Measurements from ENCODE around the gene CCSER1. TPM values are rescaled to one million over a fixed set of nuclear protein-coding genes. Genes with fewer than 3 reads are reported as not detected.

CCSER1 gene
- total and polyA plus RNA-seq, 2 experiments from 2014 or later = 2.9 to 3.4 TPM

DNA sequence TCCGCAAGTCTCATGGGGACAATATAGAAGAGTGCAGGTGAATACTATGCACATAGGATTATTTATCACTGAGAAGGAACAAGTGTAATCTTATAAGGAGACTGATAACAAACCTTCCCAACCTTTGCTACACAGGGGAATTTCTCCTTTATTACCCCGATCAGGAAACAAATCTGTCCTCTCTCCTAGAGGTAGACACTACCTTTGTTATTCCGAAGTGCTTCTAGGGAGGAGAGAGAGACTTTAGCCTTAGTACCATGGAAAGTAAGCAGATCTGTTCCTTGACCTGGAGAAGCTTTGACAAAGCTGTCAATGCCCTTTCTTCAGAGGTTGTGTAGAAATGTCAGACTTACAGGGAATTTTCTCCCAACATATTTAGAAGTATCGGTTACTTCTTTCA lies 475.5 kb downstream of the CCSER1 start (continued):
- TF ChIP-seq, protein P1, sequence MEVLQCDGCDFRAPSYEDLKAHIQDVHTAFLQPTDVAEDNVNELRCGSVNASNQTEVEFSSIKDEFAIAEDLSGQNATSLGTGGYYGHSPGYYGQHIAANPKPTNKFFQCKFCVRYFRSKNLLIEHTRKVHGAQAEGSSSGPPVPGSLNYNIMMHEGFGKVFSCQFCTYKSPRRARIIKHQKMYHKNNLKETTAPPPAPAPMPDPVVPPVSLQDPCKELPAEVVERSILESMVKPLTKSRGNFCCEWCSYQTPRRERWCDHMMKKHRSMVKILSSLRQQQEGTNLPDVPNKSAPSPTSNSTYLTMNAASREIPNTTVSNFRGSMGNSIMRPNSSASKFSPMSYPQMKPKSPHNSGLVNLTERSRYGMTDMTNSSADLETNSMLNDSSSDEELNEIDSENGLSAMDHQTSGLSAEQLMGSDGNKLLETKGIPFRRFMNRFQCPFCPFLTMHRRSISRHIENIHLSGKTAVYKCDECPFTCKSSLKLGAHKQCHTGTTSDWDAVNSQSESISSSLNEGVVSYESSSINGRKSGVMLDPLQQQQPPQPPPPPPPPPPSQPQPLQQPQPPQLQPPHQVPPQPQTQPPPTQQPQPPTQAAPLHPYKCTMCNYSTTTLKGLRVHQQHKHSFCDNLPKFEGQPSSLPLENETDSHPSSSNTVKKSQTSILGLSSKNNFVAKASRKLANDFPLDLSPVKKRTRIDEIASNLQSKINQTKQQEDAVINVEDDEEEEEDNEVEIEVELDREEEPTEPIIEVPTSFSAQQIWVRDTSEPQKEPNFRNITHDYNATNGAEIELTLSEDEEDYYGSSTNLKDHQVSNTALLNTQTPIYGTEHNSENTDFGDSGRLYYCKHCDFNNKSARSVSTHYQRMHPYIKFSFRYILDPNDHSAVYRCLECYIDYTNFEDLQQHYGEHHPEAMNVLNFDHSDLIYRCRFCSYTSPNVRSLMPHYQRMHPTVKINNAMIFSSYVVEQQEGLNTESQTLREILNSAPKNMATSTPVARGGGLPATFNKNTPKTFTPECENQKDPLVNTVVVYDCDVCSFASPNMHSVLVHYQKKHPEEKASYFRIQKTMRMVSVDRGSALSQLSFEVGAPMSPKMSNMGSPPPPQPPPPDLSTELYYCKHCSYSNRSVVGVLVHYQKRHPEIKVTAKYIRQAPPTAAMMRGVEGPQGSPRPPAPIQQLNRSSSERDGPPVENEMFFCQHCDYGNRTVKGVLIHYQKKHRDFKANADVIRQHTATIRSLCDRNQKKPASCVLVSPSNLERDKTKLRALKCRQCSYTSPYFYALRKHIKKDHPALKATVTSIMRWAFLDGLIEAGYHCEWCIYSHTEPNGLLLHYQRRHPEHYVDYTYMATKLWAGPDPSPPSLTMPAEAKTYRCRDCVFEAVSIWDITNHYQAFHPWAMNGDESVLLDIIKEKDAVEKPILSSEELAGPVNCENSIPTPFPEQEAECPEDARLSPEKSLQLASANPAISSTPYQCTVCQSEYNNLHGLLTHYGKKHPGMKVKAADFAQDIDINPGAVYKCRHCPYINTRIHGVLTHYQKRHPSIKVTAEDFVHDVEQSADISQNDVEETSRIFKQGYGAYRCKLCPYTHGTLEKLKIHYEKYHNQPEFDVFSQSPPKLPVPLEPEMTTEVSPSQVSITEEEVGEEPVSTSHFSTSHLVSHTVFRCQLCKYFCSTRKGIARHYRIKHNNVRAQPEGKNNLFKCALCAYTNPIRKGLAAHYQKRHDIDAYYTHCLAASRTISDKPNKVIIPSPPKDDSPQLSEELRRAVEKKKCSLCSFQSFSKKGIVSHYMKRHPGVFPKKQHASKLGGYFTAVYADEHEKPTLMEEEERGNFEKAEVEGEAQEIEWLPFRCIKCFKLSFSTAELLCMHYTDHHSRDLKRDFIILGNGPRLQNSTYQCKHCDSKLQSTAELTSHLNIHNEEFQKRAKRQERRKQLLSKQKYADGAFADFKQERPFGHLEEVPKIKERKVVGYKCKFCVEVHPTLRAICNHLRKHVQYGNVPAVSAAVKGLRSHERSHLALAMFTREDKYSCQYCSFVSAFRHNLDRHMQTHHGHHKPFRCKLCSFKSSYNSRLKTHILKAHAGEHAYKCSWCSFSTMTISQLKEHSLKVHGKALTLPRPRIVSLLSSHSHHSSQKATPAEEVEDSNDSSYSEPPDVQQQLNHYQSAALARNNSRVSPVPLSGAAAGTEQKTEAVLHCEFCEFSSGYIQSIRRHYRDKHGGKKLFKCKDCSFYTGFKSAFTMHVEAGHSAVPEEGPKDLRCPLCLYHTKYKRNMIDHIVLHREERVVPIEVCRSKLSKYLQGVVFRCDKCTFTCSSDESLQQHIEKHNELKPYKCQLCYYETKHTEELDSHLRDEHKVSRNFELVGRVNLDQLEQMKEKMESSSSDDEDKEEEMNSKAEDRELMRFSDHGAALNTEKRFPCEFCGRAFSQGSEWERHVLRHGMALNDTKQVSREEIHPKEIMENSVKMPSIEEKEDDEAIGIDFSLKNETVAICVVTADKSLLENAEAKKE (CRISPR knock-in tag; IDR thresholded peaks at IDR 0.05) = no peak
- TF ChIP-seq NANOG (IDR thresholded peaks at IDR 0.05; ENCODE audit: borderline replicate concordance) = no peak
- TF ChIP-seq CREB1 (CRISPR knock-in tag; IDR thresholded peaks at IDR 0.05; ENCODE audit: low read depth) = no peak
- no peak for TF ChIP-seq ZNF114 (CRISPR knock-in tag; IDR thresholded peaks at IDR 0.05)
- no peak for TF ChIP-seq ZNF331 (CRISPR knock-in tag; IDR thresholded peaks at IDR 0.05; ENCODE audit: low read depth)
- TF ChIP-seq, protein P2, sequence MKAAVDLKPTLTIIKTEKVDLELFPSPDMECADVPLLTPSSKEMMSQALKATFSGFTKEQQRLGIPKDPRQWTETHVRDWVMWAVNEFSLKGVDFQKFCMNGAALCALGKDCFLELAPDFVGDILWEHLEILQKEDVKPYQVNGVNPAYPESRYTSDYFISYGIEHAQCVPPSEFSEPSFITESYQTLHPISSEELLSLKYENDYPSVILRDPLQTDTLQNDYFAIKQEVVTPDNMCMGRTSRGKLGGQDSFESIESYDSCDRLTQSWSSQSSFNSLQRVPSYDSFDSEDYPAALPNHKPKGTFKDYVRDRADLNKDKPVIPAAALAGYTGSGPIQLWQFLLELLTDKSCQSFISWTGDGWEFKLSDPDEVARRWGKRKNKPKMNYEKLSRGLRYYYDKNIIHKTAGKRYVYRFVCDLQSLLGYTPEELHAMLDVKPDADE (IDR thresholded peaks at IDR 0.05) = no peak
- TF ChIP-seq JUNB (IDR thresholded peaks at IDR 0.05; ENCODE audit: unreplicated experiment) = no peak
- TF ChIP-seq EZH2 (IDR thresholded peaks at IDR 0.05; ENCODE audit: low read depth, unreplicated experiment) = no peak

DNA sequence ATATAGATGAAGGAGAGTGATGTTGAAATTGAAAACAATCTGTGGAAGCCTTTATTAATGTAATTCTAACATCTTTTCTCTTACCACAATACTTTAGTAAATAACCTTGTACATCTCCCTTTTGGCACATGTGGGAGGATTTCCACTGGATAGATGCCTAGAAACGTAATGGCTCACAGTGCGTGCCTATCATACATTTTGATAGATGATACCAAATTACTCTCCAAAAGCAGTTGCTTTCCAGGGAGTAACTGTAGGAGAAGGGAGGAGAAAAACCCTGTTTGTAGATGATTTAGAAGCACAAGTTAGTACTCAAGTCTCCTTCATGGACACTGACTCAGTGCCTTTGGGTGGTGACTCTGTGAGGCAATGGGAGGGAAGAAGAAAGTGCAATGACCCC lies 476.3 kb downstream of the CCSER1 start:
- Histone ChIP-seq H3K27ac (ENCODE audit: low read depth) (no peak overlapping the region), H3F3A (replicated peaks; ENCODE audit: low read depth) (no peaks in the 10 kb centered on the region), H2AFZ (no peak overlapping the region), H3K4me1 (ENCODE audit: insufficient read depth) (no peaks in the 10 kb centered on the region), H3K4me2 (no peak overlapping the region), H3K36me3 (ENCODE audit: insufficient read depth) (no peaks in the 10 kb centered on the region), H3K9me2 (ENCODE audit: insufficient read depth) (no peaks in the 10 kb centered on the region), H3K27me3 (ENCODE audit: insufficient read depth) (no peaks in the 10 kb centered on the region), H3K79me2 (replicated peaks; ENCODE audit: insufficient read depth) (no peaks in the 10 kb centered on the region), H4K20me1 (replicated peaks; ENCODE audit: insufficient read depth) (no peaks in the 10 kb centered on the region), H3K4me3 (no peak overlapping the region)
- no peaks in the 10 kb centered on the region for H3K36me3 Mint-ChIP-seq (ENCODE audit: low read depth)
- DNase-seq (ENCODE audit: low spot score) (no peak), ATAC-seq (no peak)
- H3K27ac Mint-ChIP-seq = no peak overlapping the region
- no peak overlapping the region for H3K4me3 Mint-ChIP-seq
- peaks cover 2% of the 10 kb centered on the region for H3K27me3 Mint-ChIP-seq (ENCODE audit: insufficient read depth, low read depth, poor library complexity)
- no peaks in the 10 kb centered on the region for H3K4me1 Mint-ChIP-seq
- H3K9me3 Mint-ChIP-seq = no peaks in the 10 kb centered on the region
- no peak for TF ChIP-seq NANOG (IDR thresholded peaks at IDR 0.05; ENCODE audit: borderline replicate concordance)
- TF ChIP-seq, protein P1 (CRISPR knock-in tag; IDR thresholded peaks at IDR 0.05) = no peak
